NCI-H82 treated with DMSO at 0.1 percent for 48 hours (cell line): ENCODE results near the gene AANAT.

Source experiments
- DNase-seq: peaks from one replicate; lab custom pipeline; 2025; ENCODE audit not compliant: unreplicated experiment; lab: John Stamatoyannopoulos, UW

The AANAT gene

DNA sequence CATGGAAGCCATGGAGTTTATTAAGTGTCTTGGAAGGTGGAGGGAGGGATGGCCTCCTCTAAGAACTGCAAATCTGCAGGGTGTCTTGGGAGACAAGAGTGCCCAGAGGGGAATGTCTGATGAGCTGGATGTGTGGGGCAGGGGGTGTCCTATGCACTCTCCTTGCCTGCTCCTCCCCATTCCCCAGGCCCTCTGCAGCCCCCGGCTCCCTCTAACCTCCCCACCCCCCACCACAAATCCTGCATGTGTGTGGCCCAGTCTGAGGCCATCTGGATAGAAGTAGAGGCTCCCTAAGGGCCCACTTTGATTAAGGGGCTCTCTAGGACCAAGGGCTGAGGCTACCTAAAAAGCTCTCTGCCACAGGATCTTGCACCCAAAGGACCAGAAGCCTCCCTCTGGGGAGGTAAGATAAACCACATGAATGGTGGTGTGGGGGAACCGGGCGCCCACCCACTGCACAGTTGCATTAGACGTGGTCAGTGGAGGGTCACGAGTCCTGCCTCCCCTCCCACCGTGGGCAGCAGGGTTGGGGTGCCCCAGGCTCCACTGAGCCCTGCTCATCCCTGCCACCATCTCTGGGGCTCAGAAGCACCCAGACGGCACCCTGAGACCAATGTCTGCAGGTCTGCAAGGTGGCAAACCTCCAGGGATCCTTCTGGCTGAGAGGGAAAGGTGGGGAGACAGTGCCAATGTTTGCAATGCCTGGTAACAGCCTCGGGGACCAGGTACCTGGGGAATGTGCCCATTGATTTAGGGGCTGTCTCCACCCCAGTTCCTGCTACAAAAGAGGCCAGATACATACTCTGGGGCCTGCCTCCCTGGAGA lies 618 bp downstream of the AANAT start:
- peak; percentile 42 for DNase-seq

DNA sequence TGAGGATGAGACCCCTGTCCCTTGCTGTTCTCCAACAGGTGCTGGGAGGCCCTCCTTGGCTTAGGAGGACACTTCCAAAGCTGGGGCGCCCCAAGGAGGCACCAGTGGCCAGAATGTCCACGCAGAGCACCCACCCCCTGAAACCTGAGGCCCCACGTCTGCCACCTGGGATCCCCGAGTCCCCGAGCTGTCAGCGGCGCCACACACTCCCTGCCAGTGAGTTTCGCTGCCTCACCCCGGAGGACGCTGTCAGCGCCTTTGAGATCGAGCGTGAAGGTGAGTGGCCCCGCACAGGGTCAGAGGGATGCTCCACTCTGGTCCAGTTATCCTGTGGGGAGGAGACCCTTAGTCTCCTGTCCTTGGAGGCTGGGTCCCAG lies 1.2 kb downstream of the AANAT start:
- DNase-seq, result no peak

- no peak for DNase-seq
Measured at GRCh38 chr17:76469076-76469990, 1.9 kb downstream of the AANAT start.

DNA sequence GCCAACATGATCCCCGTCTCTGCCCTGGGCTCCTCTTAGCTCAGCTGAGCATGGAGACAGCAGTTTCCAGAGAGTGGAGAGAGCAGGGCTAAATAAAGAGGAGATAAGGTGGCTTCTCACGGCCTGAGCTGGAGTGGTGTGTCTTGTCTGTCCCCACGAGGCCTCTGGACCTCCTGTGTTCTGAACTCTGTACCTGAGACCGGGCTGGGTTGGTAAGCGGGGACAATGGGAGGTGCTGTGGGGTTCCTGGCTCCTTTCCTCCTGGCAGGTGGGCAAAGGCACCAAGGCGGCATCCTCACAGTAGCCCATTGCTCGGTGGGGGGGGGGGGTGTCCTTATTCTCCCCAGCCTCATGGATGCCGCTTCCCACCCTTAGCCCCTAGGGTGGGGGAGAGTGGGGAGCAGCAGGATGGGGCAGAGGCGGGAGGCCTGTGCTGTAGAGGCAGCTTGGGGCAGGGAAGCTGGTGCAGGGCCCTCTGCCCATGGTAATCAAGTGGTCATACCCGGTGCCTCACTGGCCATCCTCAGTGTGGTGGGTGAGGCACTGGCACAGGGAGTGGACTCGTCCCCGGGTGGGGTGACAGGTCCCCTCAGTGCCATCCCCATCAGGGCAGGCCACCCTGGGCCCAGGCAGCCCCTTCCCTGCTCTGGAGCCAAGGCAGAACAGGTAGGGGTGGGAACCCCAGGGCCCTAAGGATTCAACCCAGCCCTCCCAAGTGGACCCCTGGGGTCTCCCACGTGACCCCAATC lies 2.8 kb downstream of the AANAT start:
- no peak for DNase-seq

- DNase-seq, result no peak
Measured at GRCh38 chr17:76471498-76472257, 4.3 kb downstream of the AANAT start.

DNA sequence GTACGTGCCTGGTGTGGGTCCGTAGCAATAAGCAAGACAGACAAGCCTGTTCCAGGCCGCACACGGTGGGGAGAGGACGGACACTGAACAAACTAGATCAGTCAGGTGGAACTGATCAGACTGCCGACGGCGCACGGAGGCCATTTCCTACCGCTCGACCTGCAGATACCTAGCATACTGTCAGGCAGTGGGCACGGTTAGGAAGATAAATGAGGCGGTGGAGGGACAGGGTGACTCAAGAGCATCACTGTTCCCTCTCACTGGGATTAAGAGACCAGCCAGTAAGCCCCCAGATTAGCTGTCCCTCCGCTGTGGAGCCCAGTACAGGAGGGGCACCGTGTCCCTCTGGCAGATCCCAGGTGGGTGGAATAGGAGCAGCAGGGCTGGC lies 4.8 kb downstream of the AANAT start:
- no peak for DNase-seq

DNA sequence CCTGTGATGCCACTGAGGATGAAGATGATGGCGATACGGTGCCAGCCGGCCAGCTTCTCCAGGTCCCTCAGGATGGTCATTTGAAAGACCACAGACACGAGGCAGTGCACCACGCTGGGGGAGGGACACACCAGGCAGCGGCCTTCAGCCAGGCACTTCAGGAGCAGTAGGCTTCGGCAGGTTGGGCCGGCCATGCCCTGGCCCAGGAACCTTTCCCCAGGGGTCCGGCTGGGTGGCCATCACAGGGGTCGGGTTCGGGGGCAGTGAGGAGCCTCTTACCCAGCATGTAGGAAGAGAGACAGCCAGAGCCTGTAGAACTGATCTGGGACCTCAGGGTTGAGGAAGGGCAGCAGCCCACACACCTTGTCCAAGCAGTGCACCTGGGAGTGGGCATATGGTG lies 5.3 kb downstream of the AANAT start:
- DNase-seq, result no peak

DNA sequence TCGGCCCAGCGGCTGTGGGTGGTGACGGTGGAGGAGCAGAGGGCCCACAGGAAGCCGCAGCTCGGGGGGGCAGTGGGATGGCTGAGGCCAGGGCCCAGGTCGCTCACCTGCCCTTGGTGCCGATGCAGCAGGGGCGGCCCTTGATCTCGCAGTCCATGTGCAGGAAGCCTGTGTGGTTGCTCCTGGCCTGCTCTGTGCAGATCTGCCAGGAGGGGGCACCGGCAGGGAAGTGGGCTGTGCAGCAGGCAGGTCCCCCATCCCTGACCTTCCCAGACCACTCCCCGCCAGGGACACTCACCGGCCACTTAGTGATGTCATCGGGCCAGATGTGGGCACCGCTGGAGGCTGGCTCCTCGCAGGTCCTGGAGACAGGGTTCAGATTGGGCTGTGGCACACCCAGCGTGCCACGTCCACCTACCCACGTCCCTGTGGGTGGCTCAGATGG lies 6.2 kb downstream of the AANAT start:
- DNase-seq, result no peak

DNA sequence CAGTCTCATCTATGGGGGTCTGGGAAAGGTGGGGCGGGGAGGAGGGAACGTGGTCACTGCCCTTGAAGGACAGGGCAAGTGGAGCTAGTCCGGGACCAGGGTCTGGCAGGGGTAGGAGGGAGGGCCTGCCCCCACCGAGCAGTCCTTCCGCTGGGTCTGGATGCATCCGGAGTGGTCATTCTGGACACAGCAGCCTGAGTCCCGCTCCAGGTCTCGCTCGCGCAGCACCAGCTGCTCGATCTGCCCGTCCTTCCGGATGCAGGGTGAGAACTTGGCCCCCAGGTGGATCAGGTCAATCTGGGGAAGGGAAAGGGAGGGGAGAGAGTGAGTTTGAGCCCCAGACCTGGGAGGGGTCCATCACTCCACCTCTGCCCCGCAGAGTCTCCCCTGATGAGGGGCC lies 6.8 kb downstream of the AANAT start:
- DNase-seq, result no peak

DNA sequence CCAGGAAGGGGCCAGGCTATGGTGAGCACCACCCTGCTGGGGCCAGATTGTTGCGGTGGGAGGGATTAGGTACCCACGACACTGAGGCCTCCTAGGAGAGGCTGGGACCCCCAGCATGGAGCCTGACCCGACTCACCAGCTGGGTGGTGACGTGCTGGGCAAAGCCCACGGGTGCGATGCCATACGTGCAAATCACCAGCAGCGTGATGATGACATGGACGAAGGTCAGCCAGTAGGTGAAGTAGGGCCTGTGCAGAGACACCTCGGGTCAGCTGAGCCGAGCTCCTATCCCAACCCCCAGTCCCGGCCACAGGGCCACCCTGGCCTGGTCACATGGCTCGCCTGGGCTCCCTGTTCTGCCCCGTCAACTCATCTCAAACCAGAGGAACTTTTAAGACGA lies 7.5 kb downstream of the AANAT start:
- DNase-seq, result no peak

DNA sequence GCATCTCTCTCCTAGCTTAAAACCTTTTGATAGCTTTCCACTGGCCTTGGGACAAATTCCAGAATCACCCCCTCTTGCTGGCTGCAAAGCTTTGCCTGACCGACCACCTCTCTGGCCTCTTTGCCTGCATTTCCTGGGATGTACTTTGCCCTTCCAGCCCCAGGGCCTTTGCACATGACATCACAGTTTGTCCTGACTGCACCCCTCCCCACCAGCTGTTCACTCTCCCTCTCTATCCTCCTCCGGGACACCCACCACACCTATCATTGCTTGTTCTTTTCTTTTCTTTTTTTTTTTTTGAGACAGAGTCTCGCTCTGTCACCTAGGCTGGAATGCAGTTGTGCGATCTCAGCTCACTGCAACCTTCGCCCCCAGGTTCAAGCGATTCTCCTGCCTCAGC lies 7.9 kb downstream of the AANAT start:
- DNase-seq, result no peak

GRCh38 chr17:76476736-76477135 lies 9.3 kb downstream of the AANAT start:
- no peak for DNase-seq

DNA sequence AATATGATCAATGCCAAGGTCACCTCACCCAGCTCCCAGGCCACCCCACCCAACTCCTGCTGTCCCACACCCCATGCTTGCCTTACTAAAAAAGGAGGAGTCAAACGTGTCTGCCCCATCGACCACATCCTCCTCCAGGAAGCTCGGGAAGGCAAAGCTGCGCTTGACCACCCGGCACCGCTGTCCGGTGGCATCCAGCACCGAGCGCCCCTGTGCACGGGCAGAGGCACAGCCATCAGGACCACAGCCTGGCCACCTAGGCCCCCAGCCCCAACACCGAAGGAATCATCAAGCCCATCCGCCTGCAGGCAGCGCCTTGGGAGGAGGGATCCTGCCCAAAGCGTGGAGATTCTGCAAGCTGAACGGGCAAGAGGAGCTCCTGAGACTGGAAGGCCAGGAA lies 10.2 kb downstream of the AANAT start:
- no peak for DNase-seq

DNA sequence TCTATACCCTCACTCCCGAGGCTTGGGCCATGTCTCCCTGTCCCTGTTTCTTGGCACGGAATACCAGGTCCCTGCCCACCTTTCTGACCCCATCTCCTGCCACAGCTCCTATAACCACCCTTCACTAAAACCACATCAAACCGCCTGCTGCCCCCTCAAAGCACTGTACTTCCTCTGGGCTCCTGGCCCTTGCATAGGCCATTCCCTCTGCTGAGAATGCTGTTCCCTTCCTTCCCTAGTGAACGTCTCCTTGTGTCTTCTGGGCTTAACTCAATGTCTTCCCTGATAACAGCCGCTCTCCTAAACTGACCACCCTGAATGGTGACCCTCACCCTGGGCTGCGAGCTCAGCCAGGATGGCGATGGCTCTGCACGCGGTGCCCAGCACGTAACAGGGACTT lies 10.7 kb downstream of the AANAT start:
- no peak for DNase-seq

DNA sequence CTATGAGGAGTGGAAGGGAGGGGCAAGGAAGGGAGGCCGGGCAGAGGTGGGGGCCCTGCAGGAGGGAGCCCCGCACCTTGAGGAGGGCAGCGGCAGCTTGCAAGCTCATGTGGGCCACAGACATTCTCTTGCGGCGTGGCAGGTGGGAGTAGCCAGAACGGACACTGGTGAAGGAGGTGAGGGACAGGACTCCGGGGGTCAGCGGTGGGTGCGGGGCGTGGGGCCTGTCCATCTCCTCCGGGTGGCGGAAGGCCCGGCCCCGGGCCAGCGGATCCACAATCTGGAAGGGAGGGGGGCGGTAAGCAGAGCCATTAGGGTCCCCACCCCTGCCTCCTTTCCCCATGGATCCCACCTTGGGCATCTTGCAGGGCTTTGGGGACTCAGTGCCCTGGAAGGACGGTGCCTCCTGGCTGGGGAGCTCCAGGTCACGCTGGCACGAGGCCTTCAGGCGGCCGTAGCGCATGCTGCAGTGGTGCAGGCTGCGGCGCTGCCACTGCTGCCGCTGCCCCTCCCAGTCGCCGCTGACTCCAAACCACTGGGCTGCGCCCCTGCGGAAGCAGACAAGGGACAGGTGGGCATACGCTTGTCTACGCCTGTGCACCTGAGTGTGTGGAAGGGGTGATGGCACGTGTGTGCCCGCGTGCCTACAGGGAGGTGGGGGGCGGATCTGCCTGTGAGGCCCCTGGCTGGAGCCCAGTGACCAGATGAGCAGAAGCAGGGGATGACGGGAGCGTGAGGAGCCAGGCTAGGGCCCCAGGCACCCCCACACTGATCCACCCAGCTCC lies 11.5 kb downstream of the AANAT start:
- DNase-seq, result no peak

GRCh38 chr17:76479515-76480060 lies 12.2 kb downstream of the AANAT start:
- DNase-seq, result no peak

- no peak for DNase-seq
Measured at GRCh38 chr17:76480632-76481031, 13.2 kb downstream of the AANAT start.

DNA sequence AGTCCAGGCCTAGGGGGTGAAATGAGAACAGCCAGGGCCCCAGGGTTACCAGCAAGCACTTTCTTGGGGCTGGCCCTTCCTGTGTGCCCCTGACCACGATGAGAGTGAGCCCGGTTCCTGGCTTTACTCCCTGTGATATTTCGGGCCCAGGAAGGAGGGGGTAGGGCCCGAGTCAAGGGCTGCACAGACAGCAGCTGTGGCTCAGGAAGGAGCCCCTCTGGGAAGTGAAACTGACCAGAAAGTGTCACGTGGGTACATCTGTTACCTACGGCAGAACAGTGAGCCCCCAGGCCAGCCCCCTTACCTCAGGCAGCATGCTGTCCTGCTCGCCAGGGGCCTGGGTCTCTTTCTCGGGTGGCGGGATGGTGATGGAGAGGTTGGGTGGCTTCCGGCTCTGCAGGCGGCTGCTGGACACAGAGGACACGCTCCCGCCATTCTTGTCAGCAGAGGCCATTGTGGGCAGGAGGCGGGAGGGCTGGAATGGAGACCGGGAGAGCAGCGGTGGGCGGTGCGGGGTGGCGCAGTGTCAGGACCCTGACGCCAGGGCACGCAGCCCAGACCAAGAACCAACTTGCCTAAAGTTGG lies 13.8 kb downstream of the AANAT start:
- no peak for DNase-seq

- DNase-seq, result no peak
Measured at GRCh38 chr17:76484228-76484725, 16.9 kb downstream of the AANAT start.
